GM18505 (cell line): Measurements from ENCODE around the gene FOXN3.
"Not testable (repeated sequence)": the region's sequence is repeated elsewhere in the genome, so short reads cannot be mapped to it uniquely, and the experiment has no call there.

Experiments
- ATAC-seq: cut with Tn5 transposase; IDR thresholded peaks from one replicate; pipeline ENCODE4 v1.9.1; 2021; ENCODE audit not compliant: unreplicated experiment
- POLR2A ChIP-seq: IDR thresholded peaks from 4 replicates; pipeline ENCODE4 v1.6.1; 2011; ENCODE audit warnings: borderline replicate concordance; ENCODE audit not compliant: insufficient read depth, insufficient read length; ENCODE audit errors: extremely low read depth

Gene FOXN3

GRCh38 chr14:89304972-89305703 lies 111.9 kb downstream of the FOXN3 start:
- no peak for TF ChIP-seq POLR2A
- ATAC-seq, result peak; percentile 35

GRCh38 chr14:89304561-89304960 lies 112.5 kb downstream of the FOXN3 start:
- ATAC-seq, result no peak
- no peak for TF ChIP-seq POLR2A

- TF ChIP-seq POLR2A, result peak; percentile 57
- ATAC-seq, result peak; percentile 50
Observed at GRCh38 chr14:89303456-89304435, 113.3 kb downstream of the FOXN3 start.

GRCh38 chr14:89302396-89302950 lies 114.6 kb downstream of the FOXN3 start:
- ATAC-seq, result no peak

GRCh38 chr14:89299587-89299986 lies 117.4 kb downstream of the FOXN3 start:
- no peak for ATAC-seq
- TF ChIP-seq POLR2A, result no peak

More at GRCh38 chr14:89302396-89302950, 114.6 kb downstream of the FOXN3 start:
- TF ChIP-seq POLR2A, result no peak

GRCh38 chr14:89298056-89298834 lies 118.8 kb downstream of the FOXN3 start:
- TF ChIP-seq POLR2A, result no peak
- ATAC-seq, result no peak

- TF ChIP-seq POLR2A, result no peak
- ATAC-seq, result no peak
Observed at GRCh38 chr14:89296281-89296745, 120.7 kb downstream of the FOXN3 start.

GRCh38 chr14:89294872-89295271 lies 122.2 kb downstream of the FOXN3 start:
- TF ChIP-seq POLR2A, result no peak
- no peak for ATAC-seq

GRCh38 chr14:89294469-89294868 lies 122.6 kb downstream of the FOXN3 start:
- not testable (repeated sequence) for ATAC-seq

- TF ChIP-seq POLR2A, result no peak
- no peak for ATAC-seq
Observed at GRCh38 chr14:89294060-89294459, 123.0 kb downstream of the FOXN3 start.

GRCh38 chr14:89293314-89293916 lies 123.6 kb downstream of the FOXN3 start:
- TF ChIP-seq POLR2A, result no peak
- ATAC-seq, result no peak

GRCh38 chr14:89292579-89293313 lies 124.3 kb downstream of the FOXN3 start:
- ATAC-seq, result no peak
- no peak for TF ChIP-seq POLR2A
